Tibial nerve (tissue), 4 donors: ENCODE measurements around the gene C12orf50. TPM values are rescaled to one million over a fixed set of nuclear protein-coding genes. Genes with fewer than 3 reads are reported as not detected.

Source experiments
- DNase-seq, 2 donors: peaks; one replicate each; pipeline ENCODE4 v3.0.0-alpha.2; 2019; ENCODE audit warnings: low spot score in 2 of 2
- H3K27ac ChIP-seq, 4 donors: fragments of 200-600 bp; sonication (generic) in 3 of 4; one replicate each; pipeline ENCODE4 v1.5.1; 2017 to 2019; ENCODE audit warnings: mild to moderate bottlenecking in 1 of 4
- H3K27me3 ChIP-seq, 2 donors: fragments of 200-600 bp; sonication (generic) in 1 of 2; one replicate each; pipeline versions ENCODE4 v1.5.1 to v1.6.0; 2017 to 2019
- H3K36me3 ChIP-seq, 3 donors: fragments of 200-600 bp; sonication (generic); one replicate each; pipeline ENCODE4 v1.5.1; 2018 to 2019
- H3K4me1 ChIP-seq, 4 donors: fragments of 200-600 bp; sonication (generic) in 3 of 4; one replicate each; pipeline ENCODE4 v1.5.1; 2017 to 2019
- H3K4me3 ChIP-seq, 4 donors: fragments of 200-600 bp; sonication (generic) in 3 of 4; one replicate each; pipeline ENCODE4 v1.5.1; 2017 to 2019; ENCODE audit warnings: mild to moderate bottlenecking in 1 of 4, moderate library complexity in 1 of 4
- H3K9me3 ChIP-seq, 4 donors: fragments of 200-600 bp; sonication (generic) in 3 of 4; one replicate each; pipeline ENCODE4 v1.5.1; 2017 to 2019
- CTCF ChIP-seq, 5 experiments: fragments of 200-600 bp in 3 of 5; fragments of 450-650 bp in 2 of 5; sonication (generic) in 3 of 5; IDR thresholded peaks; one replicate each; pipeline ENCODE4 v1.5.1; 2016 to 2019; ENCODE audit warnings: antibody characterized with exemption in 5 of 5, mild to moderate bottlenecking in 3 of 5, moderate library complexity in 2 of 5
- EP300 ChIP-seq, 2 donors: sonication (generic); formaldehyde crosslinking; IDR thresholded peaks; one replicate each; pipeline ENCODE4 v1.6.1; 2017; ENCODE audit warnings: antibody characterized with exemption in 2 of 2, mild to moderate bottlenecking in 1 of 2
- POLR2A ChIP-seq, 2 donors: fragments of 450-650 bp; IDR thresholded peaks; one replicate each; pipeline ENCODE4 v1.6.1; 2017; ENCODE audit warnings: antibody characterized with exemption in 2 of 2, mild to moderate bottlenecking in 2 of 2, moderate library complexity in 2 of 2
- WGBS, 2 donors: methylation state at CpG; one replicate each; pipeline ENCODE4 v1.1.5; 2018; 5-methylcytosine and 5-hydroxymethylcytosine counted together
- small RNA-seq: library from RNA; depleted of rRNA; stranded (forward); fragments of <200 nt; gene quantifications from one replicate; pipeline ENCODE3, GENCODE V24; 2016
- total RNA-seq, 4 donors: library from RNA; depleted of rRNA; stranded (reverse); fragments of >200 nt; gene quantifications; one replicate each; pipeline ENCODE4 v1.1.0, GENCODE V29; 2016

The C12orf50 gene
- total RNA-seq, 4 donors from 2014 or later: 0.66 TPM; not detected in 3

- Histone ChIP-seq H3K27me3 (no peaks in the 10 kb centered on the region), H3K27ac (no peak overlapping the region)
Observed at GRCh38 chr12:87933991-87934390, 95.2 kb downstream of the C12orf50 start.

GRCh38 chr12:87931812-87932211 is 97.4 kb downstream of the C12orf50 start:
- H3K4me3 ChIP-seq: no peak overlapping the region
- TF ChIP-seq EP300 (IDR thresholded peaks at IDR 0.05) (no peak), CTCF (IDR thresholded peaks at IDR 0.05) (no peak), POLR2A (IDR thresholded peaks at IDR 0.05) (no peak)
- H3K27me3 ChIP-seq: no peaks in the 10 kb centered on the region
- H3K4me1 ChIP-seq: no peaks in the 10 kb centered on the region
- WGBS, 2 donors: 50 to 68% methylated on average over 3 of the region's 3 CpGs
- no peak for DNase-seq
- H3K36me3 ChIP-seq: no peaks in the 10 kb centered on the region
- H3K27ac ChIP-seq: no peak overlapping the region
- no peaks in the 10 kb centered on the region for H3K9me3 ChIP-seq

More at GRCh38 chr12:87933991-87934390, 95.2 kb downstream of the C12orf50 start:
- TF ChIP-seq CTCF (IDR thresholded peaks at IDR 0.05): no peak
- no peak for TF ChIP-seq EP300 (IDR thresholded peaks at IDR 0.05)
- TF ChIP-seq POLR2A (IDR thresholded peaks at IDR 0.05): no peak
- no peak overlapping the region for H3K4me3 ChIP-seq
- DNase-seq: no peak
- H3K36me3 ChIP-seq: no peaks in the 10 kb centered on the region
- H3K4me1 ChIP-seq: no peaks in the 10 kb centered on the region
- no peaks in the 10 kb centered on the region for H3K9me3 ChIP-seq

GRCh38 chr12:87930627-87931026 is 98.6 kb downstream of the C12orf50 start:
- no peaks in the 10 kb centered on the region for H3K4me1 ChIP-seq
- H3K36me3 ChIP-seq: no peaks in the 10 kb centered on the region
- H3K27ac ChIP-seq: no peak overlapping the region
- no peaks in the 10 kb centered on the region for H3K27me3 ChIP-seq
- no peak for DNase-seq
- no peaks in the 10 kb centered on the region for H3K9me3 ChIP-seq
- TF ChIP-seq CTCF (IDR thresholded peaks at IDR 0.05): no peak
- TF ChIP-seq POLR2A (IDR thresholded peaks at IDR 0.05): no peak
- TF ChIP-seq EP300 (IDR thresholded peaks at IDR 0.05): no peak
- H3K4me3 ChIP-seq: no peak overlapping the region
- WGBS, 2 donors: 90 to 95% methylated on average over 1 of the region's 1 CpG

Small RNA genes within 50 kb of the gene (small RNA-seq; reads per million reads assigned to genes)
- not detected for gene RNA5SP364

Other genes with a start within 250 kb of the C12orf50 start
- 10 to 100 TPM; 34.3 to 43.7 (median 38.3) TPM for gene CEP290, start 112.7 kb upstream of the C12orf50 start, total RNA-seq
- 10 to 100 TPM; 21.6 to 36.7 (median 26.4) TPM for gene TMTC3, start 112.9 kb upstream of the C12orf50 start, total RNA-seq